HG02943 (cell line): ENCODE results near the gene ELF1.
"Not testable (repeated sequence)": the region's sequence is repeated elsewhere in the genome, so short reads cannot be mapped to it uniquely, and the experiment has no call there.

Experiments used
- ATAC-seq: cut with Tn5 transposase; IDR thresholded peaks from one replicate; pipeline ENCODE4 v1.9.1; 2021; ENCODE audit warnings: mild to moderate bottlenecking, low read depth, moderate library complexity; ENCODE audit not compliant: unreplicated experiment

The ELF1 gene

GRCh38 chr13:40909541-40910200 is 109.4 kb downstream of the ELF1 start:
- ATAC-seq, result not testable (repeated sequence)

GRCh38 chr13:40908546-40908945 is 110.6 kb downstream of the ELF1 start:
- no peak for ATAC-seq

GRCh38 chr13:40901032-40901431 is 118.1 kb downstream of the ELF1 start:
- not testable (repeated sequence) for ATAC-seq

- not testable (repeated sequence) for ATAC-seq
These were observed 118.5 kb downstream of the ELF1 start for GRCh38 chr13:40900568-40900967.

- no peak for ATAC-seq
These were observed 122.1 kb downstream of the ELF1 start for GRCh38 chr13:40897053-40897452.

GRCh38 chr13:40895227-40896184 is 123.6 kb downstream of the ELF1 start:
- no peak for ATAC-seq

GRCh38 chr13:40893573-40893972 is 125.5 kb downstream of the ELF1 start:
- ATAC-seq, result not testable (repeated sequence)

- ATAC-seq, result no peak
These were observed 133.1 kb downstream of the ELF1 start for GRCh38 chr13:40886017-40886416.

- ATAC-seq, result not testable (repeated sequence)
These were observed 134.9 kb downstream of the ELF1 start for GRCh38 chr13:40884175-40884574.
